DOHH2 (cell line): ENCODE results near the gene LETMD1.

Experiments used
- H3F3A ChIP-seq: fragments of 200-600 bp; sonication (generic), shearing (Covaris generic); 2 replicates; pipeline ENCODE4 v1.6.0; 2016; ENCODE audit warnings: antibody characterized with exemption, mild to moderate bottlenecking; ENCODE audit not compliant: control insufficient read depth, insufficient read depth
- H3K27ac ChIP-seq: fragments of 200-600 bp; sonication (generic); 2 replicates; pipeline ENCODE4 v1.5.1; 2014; ENCODE audit warnings: low read depth, mild to moderate bottlenecking, low read length, moderate library complexity
- H3K27me3 ChIP-seq: fragments of 200-600 bp; sonication (generic); 2 replicates; pipeline ENCODE4 v1.6.1; 2014; ENCODE audit warnings: mild to moderate bottlenecking, low read length, mixed read lengths; ENCODE audit not compliant: control insufficient read depth
- H3K36me3 ChIP-seq: fragments of 200-600 bp; sonication (generic); 2 replicates; pipeline ENCODE4 v1.6.1; 2014; ENCODE audit warnings: mild to moderate bottlenecking, low read length, moderate library complexity, mixed read lengths; ENCODE audit not compliant: control insufficient read depth
- H3K4me1 ChIP-seq: fragments of 200-600 bp; sonication (generic); 2 replicates; pipeline ENCODE4 v1.6.1; 2014; ENCODE audit warnings: mild to moderate bottlenecking, low read length, mixed read lengths; ENCODE audit not compliant: control insufficient read depth
- H3K4me2 ChIP-seq: fragments of 200-600 bp; sonication (generic); 2 replicates; pipeline ENCODE4 v1.6.0; 2014; ENCODE audit warnings: mild to moderate bottlenecking, low read length, moderate library complexity
- H3K4me3 ChIP-seq: fragments of 200-600 bp; sonication (generic); 2 replicates; pipeline ENCODE4 v1.5.1; 2014; ENCODE audit warnings: mild to moderate bottlenecking, low read length, mixed read lengths
- H3K79me2 ChIP-seq: fragments of 200-600 bp; sonication (generic); 2 replicates; pipeline ENCODE4 v1.6.1; 2014; ENCODE audit warnings: mild to moderate bottlenecking, low read length, mixed read lengths; ENCODE audit not compliant: control insufficient read depth
- H3K9me2 ChIP-seq: fragments of 200-600 bp; sonication (generic); replicated peaks from 2 replicates; pipeline ENCODE4 v1.6.1; 2014; ENCODE audit warnings: mild to moderate bottlenecking, low read length, mixed read lengths; ENCODE audit not compliant: control insufficient read depth
- H3K9me3 ChIP-seq: fragments of 200-600 bp; sonication (generic); 2 replicates; pipeline ENCODE4 v1.6.1; 2014; ENCODE audit warnings: antibody characterized with exemption, low read length, mixed read lengths; ENCODE audit not compliant: control insufficient read depth, insufficient read depth
- H4K20me1 ChIP-seq: fragments of 200-600 bp; sonication (generic); 2 replicates; pipeline ENCODE4 v1.6.0; 2014; ENCODE audit warnings: low read depth, mild to moderate bottlenecking, antibody characterized with exemption, low read length, moderate library complexity; ENCODE audit not compliant: control insufficient read depth, insufficient read depth
- EZH2phosphoT487 ChIP-seq: fragments of 200-600 bp; sonication (generic); IDR thresholded peaks from 2 replicates; pipeline ENCODE4 v1.6.1; 2017; ENCODE audit warnings: borderline replicate concordance, mild to moderate bottlenecking, antibody characterized with exemption, low read length, moderate library complexity, mixed read lengths
- TF ChIP-seq, protein P1 (sequence below): fragments of 200-600 bp; sonication (generic); IDR thresholded peaks from one replicate; pipeline ENCODE4 v1.5.1; 2014; ENCODE audit warnings: antibody characterized with exemption, mild to moderate bottlenecking, low read depth, low read length; ENCODE audit not compliant: poor library complexity, severe bottlenecking

LETMD1 gene

GRCh38 chr12:51086933-51087332 lies 38.8 kb downstream of the LETMD1 start:
- H3K4me2 ChIP-seq: no peak overlapping the region
- no peaks in the 10 kb centered on the region for H3F3A ChIP-seq
- TF ChIP-seq, protein P1, sequence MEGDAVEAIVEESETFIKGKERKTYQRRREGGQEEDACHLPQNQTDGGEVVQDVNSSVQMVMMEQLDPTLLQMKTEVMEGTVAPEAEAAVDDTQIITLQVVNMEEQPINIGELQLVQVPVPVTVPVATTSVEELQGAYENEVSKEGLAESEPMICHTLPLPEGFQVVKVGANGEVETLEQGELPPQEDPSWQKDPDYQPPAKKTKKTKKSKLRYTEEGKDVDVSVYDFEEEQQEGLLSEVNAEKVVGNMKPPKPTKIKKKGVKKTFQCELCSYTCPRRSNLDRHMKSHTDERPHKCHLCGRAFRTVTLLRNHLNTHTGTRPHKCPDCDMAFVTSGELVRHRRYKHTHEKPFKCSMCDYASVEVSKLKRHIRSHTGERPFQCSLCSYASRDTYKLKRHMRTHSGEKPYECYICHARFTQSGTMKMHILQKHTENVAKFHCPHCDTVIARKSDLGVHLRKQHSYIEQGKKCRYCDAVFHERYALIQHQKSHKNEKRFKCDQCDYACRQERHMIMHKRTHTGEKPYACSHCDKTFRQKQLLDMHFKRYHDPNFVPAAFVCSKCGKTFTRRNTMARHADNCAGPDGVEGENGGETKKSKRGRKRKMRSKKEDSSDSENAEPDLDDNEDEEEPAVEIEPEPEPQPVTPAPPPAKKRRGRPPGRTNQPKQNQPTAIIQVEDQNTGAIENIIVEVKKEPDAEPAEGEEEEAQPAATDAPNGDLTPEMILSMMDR: no peak
- TF ChIP-seq EZH2phosphoT487: no peak
- H4K20me1 ChIP-seq: no peaks in the 10 kb centered on the region
- H3K36me3 ChIP-seq: no peaks in the 10 kb centered on the region
- no peak overlapping the region for H3K27ac ChIP-seq
- H3K27me3 ChIP-seq: no peaks in the 10 kb centered on the region
- peaks cover 14% of the 10 kb centered on the region for H3K4me1 ChIP-seq
- H3K9me3 ChIP-seq: no peaks in the 10 kb centered on the region
- peaks cover 8% of the 10 kb centered on the region; the same call in 1 of the 2 replicates for H3K79me2 ChIP-seq
- H3K4me3 ChIP-seq: no peak overlapping the region
- no peaks in the 10 kb centered on the region for H3K9me2 ChIP-seq

GRCh38 chr12:51087818-51088217 lies 39.7 kb downstream of the LETMD1 start:
- no peak for TF ChIP-seq EZH2phosphoT487
- TF ChIP-seq, protein P1: no peak
- Histone ChIP-seq H4K20me1 (no peaks in the 10 kb centered on the region), H3K9me2 (no peaks in the 10 kb centered on the region), H3K27me3 (no peaks in the 10 kb centered on the region), H3K36me3 (no peaks in the 10 kb centered on the region), H3K79me2 (peaks cover 2% of the 10 kb centered on the region; the same call in 1 of the 2 replicates), H3K27ac (no peak overlapping the region), H3K4me3 (no peak overlapping the region), H3K9me3 (no peaks in the 10 kb centered on the region), H3F3A (no peaks in the 10 kb centered on the region), H3K4me2 (no peak overlapping the region), H3K4me1 (peaks cover 6% of the 10 kb centered on the region)

- H3K79me2 ChIP-seq: no peaks in the 10 kb centered on the region
Measured at GRCh38 chr12:51090705-51091229, 42.6 kb downstream of the LETMD1 start.

More at GRCh38 chr12:51090705-51091229, 42.6 kb downstream of the LETMD1 start:
- no peak overlapping the region for H3K4me3 ChIP-seq
- no peak overlapping the region for H3K27ac ChIP-seq
- no peaks in the 10 kb centered on the region for H3F3A ChIP-seq
- no peak overlapping the region for H3K4me2 ChIP-seq
- H3K4me1 ChIP-seq: no peaks in the 10 kb centered on the region
- no peak for TF ChIP-seq EZH2phosphoT487
- TF ChIP-seq, protein P1: no peak
- no peaks in the 10 kb centered on the region for H3K9me3 ChIP-seq
- H3K36me3 ChIP-seq: peaks cover 4% of the 10 kb centered on the region; the same call in 1 of the 2 replicates
- H4K20me1 ChIP-seq: no peaks in the 10 kb centered on the region
- H3K9me2 ChIP-seq: no peaks in the 10 kb centered on the region
- H3K27me3 ChIP-seq: no peaks in the 10 kb centered on the region
